NCI-H187 (cell line): ENCODE results near the gene RHOA.

ENCODE experiments used
- DNase-seq, 2 experiments: peaks; one replicate each; lab custom pipeline; 2025; lab: John Stamatoyannopoulos, UW

The RHOA gene

GRCh38 chr3:49411968-49412631, at the start of gene RHOA, which contains the start of gene TCTA:
Gene RHOA, minus strand, starts transcription at chr3:49411976. Its CDS starts 36,387 bp downstream, at chr3:49375589.
Gene TCTA, plus strand, starts transcription at chr3:49412423. Its CDS starts 4 bp downstream, at chr3:49412427.
- peak; percentile 93 to 96 for DNase-seq

GRCh38 chr3:49460956-49461355, 49.2 kb upstream of the RHOA start:
- no peak for DNase-seq

- DNase-seq, result no peak
Observed at GRCh38 chr3:49460188-49460890, 48.6 kb upstream of the RHOA start.

- DNase-seq, result no peak
Observed at GRCh38 chr3:49456466-49456865, 44.7 kb upstream of the RHOA start.

- DNase-seq, result no peak
Observed at GRCh38 chr3:49454898-49455681, 43.3 kb upstream of the RHOA start.

- DNase-seq, result no peak
Observed at GRCh38 chr3:49454458-49454857, 42.7 kb upstream of the RHOA start.

GRCh38 chr3:49453621-49454020, 41.8 kb upstream of the RHOA start:
- no peak for DNase-seq

- no peak for DNase-seq
Observed at GRCh38 chr3:49445391-49445790, 33.6 kb upstream of the RHOA start.

- no peak for DNase-seq
Observed at GRCh38 chr3:49434731-49435130, 23.0 kb upstream of the RHOA start.

GRCh38 chr3:49428752-49429080, 16.9 kb upstream of the RHOA start:
- DNase-seq, result no peak

GRCh38 chr3:49427586-49427985, 15.8 kb upstream of the RHOA start:
- no peak for DNase-seq

- DNase-seq, result no peak
Observed at GRCh38 chr3:49424816-49425215, 13.0 kb upstream of the RHOA start.

GRCh38 chr3:49422379-49423248, 10.8 kb upstream of the RHOA start, which contains the start of gene AMT:
Gene AMT, minus strand, starts transcription at chr3:49422473. Its CDS starts 23 bp downstream, at chr3:49422450.
- DNase-seq, result no peak

GRCh38 chr3:49421890-49422378, 10.2 kb upstream of the RHOA start:
- DNase-seq, result no peak

GRCh38 chr3:49417516-49418120, 5.8 kb upstream of the RHOA start:
- DNase-seq, result peak in 1 of 2 experiments; percentile 7

GRCh38 chr3:49416867-49417266, 5.1 kb upstream of the RHOA start:
- DNase-seq, result no peak

GRCh38 chr3:49415931-49416601, 4.3 kb upstream of the RHOA start:
- no peak for DNase-seq

- no peak for DNase-seq
Observed at GRCh38 chr3:49414753-49415152, 3.0 kb upstream of the RHOA start.

- no peak for DNase-seq
Observed at GRCh38 chr3:49413338-49413734, 1.6 kb upstream of the RHOA start.

- no peak for DNase-seq
Observed at GRCh38 chr3:49412632-49413337, 1.0 kb upstream of the RHOA start.
